Activated naive CD4-positive, alpha-beta T cell treated with anti-CD3 and anti-CD28 coated beads, Interleukin-2, amount 10 ng/mL, durations not matched to agents 7 days and 5 days (primary cell): ENCODE measurements around the gene CEL.
"Not testable (repeated sequence)": the region's sequence is repeated elsewhere in the genome, so short reads cannot be mapped to it uniquely, and the experiment has no call there.

Experiments used
- CTCF ChIA-PET: fragments of 350-600 bp; sonication (Branson Sonifier 250); formaldehyde crosslinking; loops from one replicate; lab custom pipeline; 2021; ENCODE audit warnings: antibody characterized with exemption; lab: Charles Lee
- DNase-seq: peaks from one replicate; pipeline ENCODE4 v3.0.0-alpha.2; 2020
- H3K27ac Mint-ChIP-seq: one replicate; pipeline ENCODE4 v1.8.0; 2021; ENCODE audit warnings: mild to moderate bottlenecking, moderate library complexity, mixed read lengths
- H3K27me3 Mint-ChIP-seq: one replicate; pipeline ENCODE4 v1.8.0; 2021; ENCODE audit warnings: mild to moderate bottlenecking, mixed read lengths
- H3K36me3 Mint-ChIP-seq: one replicate; pipeline ENCODE4 v1.8.0; 2021; ENCODE audit warnings: mixed read lengths
- H3K4me1 Mint-ChIP-seq: one replicate; pipeline ENCODE4 v1.8.0; 2021; ENCODE audit warnings: mixed read lengths
- H3K4me3 Mint-ChIP-seq: one replicate; pipeline ENCODE4 v1.8.0; 2021; ENCODE audit warnings: mild to moderate bottlenecking, moderate library complexity, mixed read lengths
- H3K9me3 Mint-ChIP-seq: one replicate; pipeline ENCODE4 v1.8.0; 2021; ENCODE audit warnings: mixed read lengths

Gene CEL

DNA sequence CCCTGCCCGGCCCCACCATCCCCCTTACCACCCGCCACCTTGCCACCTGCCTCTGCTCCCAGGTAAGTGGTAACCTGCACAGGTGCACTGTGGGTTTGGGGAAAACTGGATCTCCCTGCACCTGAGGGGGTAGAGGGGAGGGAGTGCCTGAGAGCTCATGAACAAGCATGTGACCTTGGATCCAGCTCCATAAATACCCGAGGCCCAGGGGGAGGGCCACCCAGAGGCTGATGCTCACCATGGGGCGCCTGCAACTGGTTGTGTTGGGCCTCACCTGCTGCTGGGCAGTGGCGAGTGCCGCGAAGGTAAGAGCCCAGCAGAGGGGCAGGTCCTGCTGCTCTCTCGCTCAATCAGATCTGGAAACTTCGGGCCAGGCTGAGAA lies at the start of gene CEL:
CEL (plus strand) TSS at position 218 of the 382 bp plus-strand sequence; CDS start at position 240, 22 bp downstream.
- H3K4me1 Mint-ChIP-seq, result peaks cover 54% of the 10 kb centered on the region
- CTCF ChIA-PET, H3K4me3 Mint-ChIP-seq, H3K27me3 Mint-ChIP-seq, DNase-seq, H3K9me3 Mint-ChIP-seq: not testable (repeated sequence)
- H3K36me3 Mint-ChIP-seq, result peaks cover 14% of the 10 kb centered on the region
- peak within 1 kb of the TSS; percentile 49 for H3K27ac Mint-ChIP-seq

- H3K27ac Mint-ChIP-seq, result no peak overlapping the region
- H3K27me3 Mint-ChIP-seq, result peaks cover 38% of the 10 kb centered on the region
- CTCF ChIA-PET, result interaction anchor here (2.5 kb wide), 1 partner anchor 7 kb away, joined by 17 read pairs; no protein-coding TSS in a partner anchor
- H3K36me3 Mint-ChIP-seq, result no peaks in the 10 kb centered on the region
- no peak overlapping the region for H3K4me3 Mint-ChIP-seq
- no peak for DNase-seq
- no peaks in the 10 kb centered on the region for H3K4me1 Mint-ChIP-seq
- H3K9me3 Mint-ChIP-seq, result no peaks in the 10 kb centered on the region
Measured at GRCh38 chr9:133014696-133015095, 47.1 kb upstream of the CEL start.

- H3K27me3 Mint-ChIP-seq, result peaks cover 17% of the 10 kb centered on the region
- H3K36me3 Mint-ChIP-seq, result peaks cover 2% of the 10 kb centered on the region
- peak overlapping the region; percentile 28 for H3K27ac Mint-ChIP-seq
- H3K9me3 Mint-ChIP-seq, result no peaks in the 10 kb centered on the region
- peak overlapping the region; percentile 35 for H3K4me3 Mint-ChIP-seq
- peak; percentile 81 for DNase-seq
- peaks cover 28% of the 10 kb centered on the region for H3K4me1 Mint-ChIP-seq
- CTCF ChIA-PET, result interaction anchor here (0.6 to 3.3 kb wide), 9 partner anchors 9 to 1030 kb away, joined by 3 to 27 read pairs (median 11); partner anchors contain the start of gene GTF3C5
Measured at GRCh38 chr9:133023117-133023890, 38.5 kb upstream of the CEL start.

- CTCF ChIA-PET, result interaction anchor here (0.7 to 1.2 kb wide), 2 partner anchors 52 to 118 kb away, joined by 3 to 4 read pairs; no protein-coding TSS in a partner anchor
- no peak for DNase-seq
- H3K27me3 Mint-ChIP-seq, result peaks cover 14% of the 10 kb centered on the region
- peaks cover 54% of the 10 kb centered on the region for H3K4me1 Mint-ChIP-seq
- H3K4me3 Mint-ChIP-seq, result no peak overlapping the region
- no peaks in the 10 kb centered on the region for H3K9me3 Mint-ChIP-seq
- H3K27ac Mint-ChIP-seq, result no peak overlapping the region
- H3K36me3 Mint-ChIP-seq, result peaks cover 6% of the 10 kb centered on the region
Measured at GRCh38 chr9:133026426-133026825, 35.4 kb upstream of the CEL start.

DNA sequence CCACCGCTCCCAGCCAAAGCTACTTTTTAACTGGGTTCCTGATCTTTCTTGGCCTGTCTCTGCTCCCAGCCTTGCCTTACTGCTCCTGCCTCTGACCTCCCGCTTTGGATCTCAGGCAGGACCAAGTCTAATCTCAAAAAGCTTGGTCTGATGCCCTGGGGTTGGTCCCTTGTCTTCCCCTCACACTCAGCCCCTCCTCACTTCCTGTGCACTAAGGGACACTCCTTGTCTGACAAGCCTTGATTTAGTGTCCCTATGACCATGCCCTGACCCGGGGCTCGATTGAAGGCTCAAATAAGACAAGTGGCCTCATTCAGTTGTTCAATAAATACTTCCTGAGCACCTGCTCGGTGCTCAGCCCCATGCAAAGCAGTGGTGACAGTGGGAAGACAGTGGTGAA lies 34.6 kb upstream of the CEL start:
- H3K4me3 Mint-ChIP-seq, result peak overlapping the region; percentile 96
- peaks cover 12% of the 10 kb centered on the region for H3K36me3 Mint-ChIP-seq
- peaks cover 60% of the 10 kb centered on the region for H3K4me1 Mint-ChIP-seq
- H3K27ac Mint-ChIP-seq, result no peak overlapping the region
- CTCF ChIA-PET, result interaction anchor here (1.2 kb wide), 1 partner anchor 117 kb away, joined by 4 read pairs; no protein-coding TSS in a partner anchor
- no peak for DNase-seq
- peaks cover 3% of the 10 kb centered on the region for H3K9me3 Mint-ChIP-seq
- peaks cover 11% of the 10 kb centered on the region for H3K27me3 Mint-ChIP-seq

DNA sequence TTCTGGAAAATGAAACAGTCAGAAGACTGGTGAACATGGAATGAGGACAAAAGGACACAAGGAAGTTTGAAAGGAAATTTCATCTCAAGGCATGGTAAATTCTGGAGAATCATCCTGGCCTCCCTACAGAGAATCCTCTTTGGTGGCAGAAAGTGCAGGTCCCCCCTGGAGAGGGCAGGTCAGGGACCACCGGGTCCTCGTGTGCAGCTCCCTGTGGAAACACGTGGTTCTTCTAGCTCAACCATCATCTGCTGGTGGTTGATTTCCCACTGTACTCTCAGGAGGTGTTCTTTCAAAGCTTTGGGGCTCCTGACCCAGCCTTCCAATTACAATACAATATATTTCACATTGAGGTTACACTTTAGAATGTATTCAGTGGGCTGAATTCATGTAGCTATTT lies 33.6 kb upstream of the CEL start:
- CTCF ChIA-PET, result no interaction called here
- DNase-seq, result no peak
- Mint-ChIP-seq H3K4me3 (peak overlapping the region; percentile 96), H3K4me1 (peaks cover 62% of the 10 kb centered on the region), H3K36me3 (peaks cover 19% of the 10 kb centered on the region), H3K27ac (no peak overlapping the region), H3K27me3 (peaks cover 6% of the 10 kb centered on the region), H3K9me3 (peaks cover 3% of the 10 kb centered on the region)

GRCh38 chr9:133029994-133030316 lies 31.8 kb upstream of the CEL start:
- Mint-ChIP-seq H3K4me3 (peak overlapping the region; percentile 96), H3K27ac (peak overlapping the region; percentile 92), H3K9me3 (peaks cover 3% of the 10 kb centered on the region), H3K4me1 (peaks cover 69% of the 10 kb centered on the region), H3K27me3 (peaks cover 4% of the 10 kb centered on the region), H3K36me3 (peaks cover 19% of the 10 kb centered on the region)
- no peak for DNase-seq
- CTCF ChIA-PET, result interaction anchor here (2.4 to 4.3 kb wide), 4 partner anchors 8 to 117 kb away, joined by 11 to 27 read pairs (median 16); no protein-coding TSS in a partner anchor

DNA sequence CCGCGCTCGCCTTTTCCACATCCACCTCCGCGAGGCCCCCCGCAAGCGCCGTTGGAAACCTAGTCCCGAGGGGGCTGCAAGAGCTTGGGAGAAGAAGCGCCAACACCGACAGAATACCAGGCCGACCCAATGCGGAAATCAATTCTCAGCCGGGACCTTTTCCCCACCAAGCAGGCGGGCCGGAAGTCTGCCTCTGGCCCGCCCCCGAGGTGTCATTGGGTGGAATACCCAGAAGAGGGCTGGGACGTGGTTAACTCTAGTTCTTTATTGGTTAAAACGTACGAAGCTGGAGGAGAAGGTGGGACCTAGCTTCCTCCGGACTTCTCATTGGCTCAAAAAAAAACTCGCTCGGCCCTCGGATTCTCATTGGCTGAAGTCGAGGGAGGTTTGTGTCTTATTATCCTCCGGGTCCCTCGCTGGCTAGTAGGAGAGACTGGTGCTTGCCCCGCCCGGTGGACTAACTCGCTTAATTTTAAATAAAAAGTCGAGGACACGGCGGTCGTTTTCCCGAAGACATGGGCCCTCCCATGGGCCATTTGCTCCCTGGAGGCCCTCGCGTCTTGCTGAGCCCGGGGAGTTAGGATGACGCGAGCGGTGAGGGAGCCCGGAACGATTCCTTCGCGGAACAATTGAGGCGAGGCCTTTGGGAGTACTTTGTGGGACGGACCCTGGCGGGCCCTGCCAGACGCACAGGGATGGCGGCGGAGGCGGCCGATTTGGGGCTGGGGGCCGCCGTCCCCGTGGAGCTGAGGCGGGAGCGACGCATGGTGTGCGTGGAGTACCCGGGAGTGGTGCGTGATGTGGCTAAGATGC lies 31.3 kb upstream of the CEL start, which contains the start of gene GTF3C5:
GTF3C5 (plus strand) TSS at position 681 of the 813 bp plus-strand sequence; CDS start at position 696, 15 bp downstream.
- Mint-ChIP-seq H3K27ac (peak within 1 kb of the TSS; percentile 92), H3K4me1 (peaks cover 69% of the 10 kb centered on the region), H3K36me3 (peaks cover 19% of the 10 kb centered on the region), H3K4me3 (peak within 1 kb of the TSS; percentile 96), H3K27me3 (peaks cover 4% of the 10 kb centered on the region), H3K9me3 (peaks cover 3% of the 10 kb centered on the region)
- DNase-seq, result peak; percentile 95
- CTCF ChIA-PET, result interaction anchor here (0.6 to 4.3 kb wide), 6 partner anchors 8 to 1134 kb away, joined by 3 to 27 read pairs (median 12); partner anchors contain the start of gene RNU6ATAC

DNA sequence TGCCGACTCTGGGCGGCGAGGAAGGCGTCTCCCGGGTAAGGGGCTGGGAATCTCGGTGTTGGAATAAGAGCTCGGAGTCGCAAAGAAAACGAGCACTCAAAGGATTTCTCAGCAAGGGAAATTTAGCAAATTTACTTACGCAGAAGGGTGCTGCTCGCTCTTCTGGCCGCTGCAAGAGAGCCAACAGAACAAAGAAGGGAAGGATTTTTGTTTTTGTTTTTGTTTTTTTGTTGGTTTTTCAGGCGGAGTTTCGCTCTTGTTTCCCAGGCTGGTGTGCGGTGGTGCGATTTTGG lies 30.7 kb upstream of the CEL start:
- CTCF ChIA-PET, result interaction anchor here (0.8 to 4.3 kb wide), 5 partner anchors 9 to 116 kb away, joined by 4 to 27 read pairs (median 14); no protein-coding TSS in a partner anchor
- Mint-ChIP-seq H3K4me3 (peak overlapping the region; percentile 96), H3K27ac (peak overlapping the region; percentile 92), H3K27me3 (peaks cover 4% of the 10 kb centered on the region), H3K4me1 (peaks cover 69% of the 10 kb centered on the region), H3K36me3 (peaks cover 20% of the 10 kb centered on the region), H3K9me3 (peaks cover 3% of the 10 kb centered on the region)
- no peak for DNase-seq

- H3K27me3 Mint-ChIP-seq, result peaks cover 4% of the 10 kb centered on the region
- peaks cover 22% of the 10 kb centered on the region for H3K36me3 Mint-ChIP-seq
- peak overlapping the region; percentile 92 for H3K27ac Mint-ChIP-seq
- CTCF ChIA-PET, result interaction anchor here (0.8 to 4.3 kb wide), 5 partner anchors 9 to 116 kb away, joined by 4 to 27 read pairs (median 14); no protein-coding TSS in a partner anchor
- H3K9me3 Mint-ChIP-seq, result peaks cover 3% of the 10 kb centered on the region
- H3K4me1 Mint-ChIP-seq, result peaks cover 69% of the 10 kb centered on the region
- peak overlapping the region; percentile 96 for H3K4me3 Mint-ChIP-seq
- no peak for DNase-seq
Measured at GRCh38 chr9:133031496-133031911, 30.3 kb upstream of the CEL start.

DNA sequence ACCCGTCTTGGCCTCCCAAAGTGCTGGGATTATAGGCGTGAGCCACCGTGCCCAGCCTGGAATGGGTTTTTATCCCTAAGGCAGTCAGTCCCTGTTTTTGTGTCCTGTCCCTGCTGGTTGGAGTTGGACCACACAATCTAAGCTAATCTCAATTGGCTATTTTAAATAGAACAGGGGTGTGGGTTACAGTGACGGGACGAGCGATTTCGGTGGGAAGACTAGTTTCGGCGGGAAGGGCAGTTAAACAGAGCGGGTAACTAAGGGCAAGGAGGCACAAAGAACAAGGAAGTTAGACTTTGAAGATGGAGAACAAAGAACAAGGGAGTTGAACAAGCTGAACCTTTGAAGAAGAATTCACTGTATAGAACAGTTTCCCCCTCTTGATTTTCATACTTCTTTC lies 29.6 kb upstream of the CEL start:
- CTCF ChIA-PET, result interaction anchor here (0.8 to 4.3 kb wide), 5 partner anchors 9 to 156 kb away, joined by 3 to 27 read pairs (median 14); no protein-coding TSS in a partner anchor
- peaks cover 22% of the 10 kb centered on the region for H3K36me3 Mint-ChIP-seq
- peak overlapping the region; percentile 96 for H3K4me3 Mint-ChIP-seq
- H3K9me3 Mint-ChIP-seq, result peaks cover 3% of the 10 kb centered on the region
- no peak for DNase-seq
- peak overlapping the region; percentile 92 for H3K27ac Mint-ChIP-seq
- peaks cover 68% of the 10 kb centered on the region for H3K4me1 Mint-ChIP-seq
- peaks cover 1% of the 10 kb centered on the region for H3K27me3 Mint-ChIP-seq

DNA sequence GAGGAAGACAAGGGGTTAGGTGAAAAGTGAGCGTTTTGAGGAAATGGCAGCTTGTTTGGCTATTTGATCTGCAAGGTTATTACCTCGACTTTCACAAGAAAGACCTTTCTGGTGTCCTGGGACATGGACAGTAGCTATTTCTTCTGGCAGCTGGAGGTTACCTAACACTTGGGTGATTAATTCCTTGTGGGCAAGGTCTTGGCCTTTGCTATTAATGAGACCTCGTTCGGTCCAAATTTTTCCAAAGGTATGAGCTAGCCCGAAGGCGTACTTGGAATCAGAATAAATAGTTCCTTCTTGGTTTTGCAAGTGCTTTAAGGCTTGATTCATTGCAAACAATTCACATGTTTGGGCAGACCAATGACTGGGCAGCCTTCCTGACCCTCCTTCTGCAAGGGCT lies 26.1 kb upstream of the CEL start:
- Mint-ChIP-seq H3K36me3 (peaks cover 20% of the 10 kb centered on the region), H3K9me3 (peaks cover 3% of the 10 kb centered on the region), H3K4me3 (no peak overlapping the region), H3K27ac (no peak overlapping the region), H3K27me3 (no peaks in the 10 kb centered on the region), H3K4me1 (peaks cover 43% of the 10 kb centered on the region)
- no peak for DNase-seq
- CTCF ChIA-PET, result interaction anchor here (1.1 to 1.8 kb wide), 2 partner anchors 13 to 108 kb away, joined by 5 to 6 read pairs; no protein-coding TSS in a partner anchor

DNA sequence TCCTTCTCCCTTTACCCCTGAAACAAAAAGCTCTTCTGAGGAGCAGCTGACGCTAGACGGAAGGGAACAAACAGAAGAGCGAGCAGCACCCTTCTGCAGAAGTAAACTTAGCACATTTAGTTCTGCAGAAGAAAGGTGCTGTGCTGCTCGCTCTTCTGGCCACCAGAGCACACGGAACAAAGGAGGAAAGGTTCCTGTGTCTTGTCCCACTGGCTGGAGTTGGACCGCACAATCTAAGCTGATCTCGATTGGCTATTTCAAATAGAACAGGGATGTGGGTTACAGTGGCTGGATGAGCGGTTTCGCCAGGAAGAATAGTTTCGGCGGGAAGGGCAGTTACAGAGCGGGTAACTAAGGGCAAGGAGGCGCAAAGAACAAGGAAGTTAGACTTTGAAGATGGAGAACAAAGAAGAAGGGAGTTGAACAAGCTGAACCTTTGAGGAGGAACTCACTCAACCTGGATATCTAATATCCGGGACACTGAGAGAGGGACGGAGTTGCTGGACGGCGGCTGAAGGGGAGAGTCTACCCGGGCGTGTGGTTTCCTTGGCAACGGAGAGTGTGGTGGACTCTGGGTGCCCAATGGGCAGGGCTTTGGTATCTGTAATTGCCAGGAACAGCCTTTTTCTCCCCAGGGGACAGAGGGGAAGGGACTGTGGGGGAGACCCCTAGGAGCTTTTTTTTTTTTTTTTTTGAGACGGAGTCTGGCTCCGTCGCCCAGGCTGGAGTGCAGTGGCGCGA lies 23.8 kb upstream of the CEL start:
- no peak overlapping the region for H3K27ac Mint-ChIP-seq
- no peaks in the 10 kb centered on the region for H3K27me3 Mint-ChIP-seq
- peaks cover 20% of the 10 kb centered on the region for H3K4me1 Mint-ChIP-seq
- no peak overlapping the region for H3K4me3 Mint-ChIP-seq
- H3K36me3 Mint-ChIP-seq, result peaks cover 10% of the 10 kb centered on the region
- DNase-seq, result no peak
- CTCF ChIA-PET, result interaction anchor here (2.0 kb wide), 1 partner anchor 109 kb away, joined by 10 read pairs; no protein-coding TSS in a partner anchor
- H3K9me3 Mint-ChIP-seq, result no peaks in the 10 kb centered on the region
